GM12872 (cell line): ENCODE data around the gene NDUFS7.

ENCODE experiments used
- CTCF ChIP-seq: IDR thresholded peaks from 3 replicates; pipeline ENCODE4 v1.5.1; 2011; ENCODE audit warnings: low read depth, mild to moderate bottlenecking, low read length, moderate library complexity; ENCODE audit not compliant: insufficient read depth

Gene NDUFS7

GRCh38 chr19:1408300-1409203 is 24.8 kb downstream of the NDUFS7 start:
- TF ChIP-seq CTCF = no peak

GRCh38 chr19:1409204-1410005 is 25.7 kb downstream of the NDUFS7 start:
- TF ChIP-seq CTCF = no peak

GRCh38 chr19:1410136-1410786 is 26.6 kb downstream of the NDUFS7 start:
- TF ChIP-seq CTCF = no peak

DNA sequence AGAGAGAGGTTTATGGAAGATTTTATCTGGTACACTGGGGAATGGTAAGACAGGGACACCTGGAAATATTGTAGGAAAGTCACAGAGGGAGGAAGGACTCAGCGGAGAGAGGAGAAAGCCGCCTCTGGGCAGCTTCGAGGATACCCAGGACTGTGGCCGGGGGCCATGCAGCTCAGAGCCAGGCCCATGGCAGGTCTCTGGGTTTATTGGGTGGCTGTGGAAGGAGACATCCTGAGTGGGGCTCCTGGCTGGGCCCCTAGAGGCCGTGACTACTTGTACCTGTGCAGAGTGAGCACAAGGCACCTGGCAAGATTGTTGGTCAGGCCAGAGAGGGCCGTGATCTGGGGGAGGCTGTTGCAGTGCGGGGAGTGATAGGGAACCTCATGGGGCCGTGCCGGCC is 27.1 kb downstream of the NDUFS7 start:
- no peak for TF ChIP-seq CTCF

GRCh38 chr19:1411255-1412191 is 27.8 kb downstream of the NDUFS7 start:
- no peak for TF ChIP-seq CTCF

DNA sequence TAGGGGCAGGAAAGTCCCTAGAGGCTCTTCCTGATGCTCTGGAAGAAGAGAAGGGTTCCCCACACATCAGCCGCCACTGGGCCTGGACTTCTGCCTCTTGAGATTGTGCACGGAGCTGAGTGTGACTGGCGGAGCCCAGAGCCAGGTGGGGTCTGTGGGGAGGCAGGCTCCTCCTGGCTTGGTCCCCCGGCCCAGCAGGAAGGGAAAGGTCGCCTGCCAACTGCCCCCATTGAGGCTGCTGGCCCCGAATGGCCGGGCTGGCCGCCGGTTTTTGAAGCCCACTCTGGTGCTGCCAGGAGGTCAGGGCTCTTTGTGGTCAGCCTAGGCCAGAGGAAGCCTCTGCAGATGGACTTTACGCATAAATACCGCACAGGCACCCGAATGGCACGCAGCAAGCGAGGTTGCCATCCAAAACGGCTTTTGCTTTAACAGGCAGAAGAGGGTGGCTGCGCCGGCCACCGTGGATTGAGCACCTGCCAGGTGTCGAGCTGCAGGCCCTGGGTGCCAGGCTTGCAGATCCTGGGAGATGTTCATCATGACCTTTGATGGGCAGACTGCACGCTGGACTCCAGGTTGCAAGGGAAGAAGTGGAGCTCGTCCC is 28.7 kb downstream of the NDUFS7 start:
- no peak for TF ChIP-seq CTCF
